Stimulated activated CD4-positive, alpha-beta T cell treated with anti-CD3 and anti-CD28 coated beads, Interleukin-2, amount 100 ng/mL, for 4 hours (primary cell): Measurements from ENCODE around the gene GTSE1.
"Not testable (repeated sequence)": the region's sequence is repeated elsewhere in the genome, so short reads cannot be mapped to it uniquely, and the experiment has no call there.

ENCODE experiments used
- DNase-seq: peaks from one replicate; pipeline ENCODE4 v3.0.0-alpha.2; 2020; ENCODE audit warnings: low read depth

Gene GTSE1

GRCh38 chr22:46296257-46297150 is at the start of gene GTSE1:
TSS of gene GTSE1 (plus strand) at chr22:46296870. CDS start at chr22:46297401, 531 bp downstream.
- peak; percentile 94 for DNase-seq

DNA sequence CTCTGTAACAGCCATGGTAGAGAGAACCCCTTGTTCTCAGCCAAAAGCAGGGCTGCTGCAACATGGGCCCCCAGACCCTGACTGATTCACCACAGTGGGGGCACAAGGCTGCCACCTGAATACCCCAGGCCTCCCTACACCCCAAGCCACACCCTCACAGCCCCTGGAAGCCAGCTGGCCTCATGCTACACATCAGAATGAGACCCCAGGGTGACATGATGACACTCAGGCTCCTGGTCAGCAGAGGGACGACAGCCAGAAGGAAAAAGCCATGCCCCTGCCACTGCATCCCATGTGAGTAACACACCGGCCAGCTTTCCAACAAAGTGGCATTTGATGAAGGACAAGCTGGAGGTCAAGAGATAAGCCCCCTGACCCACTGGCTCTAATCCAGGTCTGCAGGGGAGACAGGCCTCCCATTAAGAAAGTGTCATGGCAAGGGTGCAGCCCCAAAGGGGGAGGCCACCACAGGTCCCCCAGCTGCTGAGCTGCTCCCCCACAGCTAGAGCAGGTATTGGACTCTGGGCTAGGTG is 49.2 kb upstream of the GTSE1 start:
- DNase-seq, result no peak

DNA sequence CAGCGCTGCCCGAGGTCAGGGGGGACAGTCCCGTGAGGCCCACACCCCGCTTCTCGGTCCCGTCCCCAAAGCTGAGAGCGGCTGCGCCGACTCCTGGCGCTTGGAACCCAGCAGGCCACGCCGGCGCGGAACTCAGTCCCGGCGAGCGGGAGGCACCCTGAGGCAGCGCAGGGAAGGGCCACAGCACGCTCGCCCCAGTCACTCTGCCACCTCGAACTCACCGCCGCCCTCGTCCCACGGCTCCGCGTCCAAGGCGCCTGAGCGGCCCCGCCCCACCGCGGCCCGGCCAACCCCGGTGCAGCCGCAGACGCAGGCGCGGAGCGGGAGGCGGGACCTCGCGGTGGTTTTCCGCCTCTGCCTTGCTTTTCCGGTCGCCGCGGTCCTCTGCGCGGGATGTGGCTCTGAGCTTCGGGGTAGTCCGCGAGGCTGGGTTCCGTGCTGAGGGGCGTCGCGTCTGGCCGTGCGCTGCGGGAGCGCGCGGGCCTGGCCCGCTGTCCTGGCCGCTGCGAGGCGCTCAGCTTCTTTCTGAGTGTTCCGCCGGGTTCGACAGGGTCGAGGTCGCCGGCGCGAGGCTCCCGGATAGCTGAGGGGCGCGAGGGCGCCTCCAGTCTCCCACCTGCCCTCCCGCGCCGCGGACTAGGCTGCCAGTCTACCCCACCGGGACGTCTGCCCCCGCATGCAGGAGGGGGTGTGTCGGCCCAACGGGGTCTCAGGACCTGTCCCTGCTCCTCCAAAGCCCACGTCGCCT is 46.5 kb upstream of the GTSE1 start, which contains the start of gene CDPF1:
Gene CDPF1, minus strand, starts transcription at position 259 of the 748 bp plus-strand sequence. CDS start 2,009 bp downstream, outside the sequence.
- DNase-seq, result peak; percentile 89

- no peak for DNase-seq
These were observed 45.9 kb upstream of the GTSE1 start for GRCh38 chr22:46250783-46251125.

GRCh38 chr22:46251266-46251665 is 45.4 kb upstream of the GTSE1 start:
- DNase-seq, result no peak

DNA sequence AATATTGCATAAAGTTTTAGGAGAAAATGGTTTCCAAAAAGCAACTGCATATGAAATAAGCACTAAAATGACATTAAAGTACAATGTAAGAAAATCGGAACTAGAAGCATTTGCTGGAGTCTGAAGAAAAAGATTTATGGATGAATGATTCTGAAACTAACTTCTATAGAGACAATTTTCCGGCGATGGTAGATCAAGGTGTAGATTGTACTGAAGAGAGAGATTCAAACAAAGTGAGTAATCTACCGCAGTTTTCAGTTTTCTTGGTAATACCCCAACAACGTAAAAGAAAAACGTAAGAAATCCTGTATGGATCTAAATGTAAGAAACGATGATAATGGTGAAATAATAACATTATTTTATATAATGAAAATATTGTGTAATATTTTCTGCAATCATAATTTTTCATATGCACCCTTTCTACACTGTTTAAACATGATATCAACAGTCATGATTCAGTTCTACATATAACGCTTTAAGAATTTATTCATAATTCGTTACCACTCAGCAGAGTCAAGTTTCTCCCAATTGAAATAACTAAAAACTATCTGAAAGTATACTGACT is 44.8 kb upstream of the GTSE1 start:
- DNase-seq, result no peak

- no peak for DNase-seq
These were observed 40.2 kb upstream of the GTSE1 start for GRCh38 chr22:46256358-46256958.

GRCh38 chr22:46259374-46259773 is 37.3 kb upstream of the GTSE1 start:
- DNase-seq, result no peak

DNA sequence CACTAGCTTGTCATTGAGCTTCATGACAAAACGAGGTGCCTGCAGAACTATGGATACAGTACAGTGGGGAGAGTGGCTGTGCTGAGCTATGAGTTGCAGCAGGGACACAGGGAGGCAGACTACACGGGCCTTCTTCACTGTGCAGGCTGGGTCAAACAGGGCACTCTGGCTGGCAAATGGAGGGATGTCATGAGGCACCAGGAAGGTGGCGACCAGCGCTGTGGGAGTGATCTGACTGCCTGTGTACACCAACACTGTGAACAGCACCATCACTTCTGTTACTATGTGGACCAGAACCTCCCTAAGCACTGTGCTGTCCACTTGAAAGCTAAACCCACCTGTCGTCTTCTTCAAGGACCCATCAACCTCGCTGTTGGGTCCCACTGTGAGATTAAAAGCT is 36.6 kb upstream of the GTSE1 start:
- no peak for DNase-seq

DNA sequence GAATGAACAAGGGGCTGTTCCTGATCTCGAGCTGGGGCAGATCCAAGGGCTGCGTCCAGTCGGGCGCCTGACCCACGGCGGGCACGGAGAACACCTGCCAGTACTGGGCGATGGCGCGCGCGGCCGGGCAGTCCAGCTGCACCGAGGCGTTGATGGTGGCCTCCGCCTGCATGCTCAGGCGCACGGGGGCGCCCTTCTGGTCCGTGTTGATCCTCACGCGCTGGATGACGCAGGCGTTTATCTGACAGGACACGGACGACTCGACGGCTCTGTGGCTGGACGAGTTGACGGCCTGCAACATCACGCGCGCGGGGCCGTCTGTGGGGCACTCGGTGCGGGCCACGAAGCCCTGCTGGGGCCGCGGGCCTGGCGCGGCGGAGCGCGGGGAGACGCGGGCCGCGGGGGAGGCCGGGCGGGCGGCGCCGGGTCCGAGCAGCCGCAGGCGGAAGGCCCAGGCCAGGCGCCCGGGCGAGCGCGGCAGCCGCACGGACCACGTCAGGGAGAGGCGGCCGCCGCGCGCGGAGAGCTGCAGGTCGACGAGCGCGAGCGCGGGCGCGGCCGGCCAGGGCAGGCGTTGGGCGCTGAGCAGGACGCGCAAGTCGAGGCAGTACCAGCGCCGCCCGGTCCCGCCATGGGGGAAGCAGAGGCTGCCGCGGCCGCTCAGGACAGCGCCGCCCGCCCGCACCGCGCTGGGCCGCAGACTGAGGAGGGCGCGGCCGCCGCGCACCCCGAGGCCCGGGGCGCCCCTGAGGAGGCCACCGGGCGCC is 34.0 kb upstream of the GTSE1 start:
- no peak for DNase-seq

- DNase-seq, result no peak
These were observed 33.5 kb upstream of the GTSE1 start, which contains the start of gene PKDREJ for GRCh38 chr22:46263216-46263590. TSS of gene PKDREJ (minus strand) at chr22:46263343. CDS start at chr22:46263322, 21 bp downstream.

DNA sequence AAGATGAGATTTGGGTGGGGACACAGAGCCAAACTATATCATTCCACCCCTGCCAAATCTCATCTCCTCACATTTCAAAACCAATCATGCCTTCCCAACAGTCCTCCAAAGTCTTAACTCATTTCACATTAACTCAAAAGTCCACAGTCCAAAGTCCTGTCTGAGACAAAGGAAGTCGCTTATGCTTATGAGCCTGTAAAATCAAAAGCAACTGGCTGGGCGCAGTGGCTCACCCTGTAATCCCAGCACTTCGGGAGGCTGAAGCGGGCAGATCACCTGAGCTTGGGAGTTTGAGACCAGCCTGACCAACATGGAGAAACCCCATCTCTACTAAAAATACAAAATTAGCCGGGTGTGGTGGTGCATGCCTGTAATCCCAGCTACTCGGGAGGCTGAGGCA is 32.1 kb upstream of the GTSE1 start:
- not testable (repeated sequence) for DNase-seq

- DNase-seq, result not testable (repeated sequence)
These were observed 31.0 kb upstream of the GTSE1 start for GRCh38 chr22:46265627-46266026.

- DNase-seq, result peak; percentile 22
These were observed 29.0 kb upstream of the GTSE1 start, which contains the start of gene TTC38 for GRCh38 chr22:46267431-46268279. TSS of gene TTC38 (plus strand) at chr22:46268008. CDS start at chr22:46268040, 32 bp downstream.

- DNase-seq, result no peak
These were observed 27.1 kb upstream of the GTSE1 start for GRCh38 chr22:46269564-46269963.

DNA sequence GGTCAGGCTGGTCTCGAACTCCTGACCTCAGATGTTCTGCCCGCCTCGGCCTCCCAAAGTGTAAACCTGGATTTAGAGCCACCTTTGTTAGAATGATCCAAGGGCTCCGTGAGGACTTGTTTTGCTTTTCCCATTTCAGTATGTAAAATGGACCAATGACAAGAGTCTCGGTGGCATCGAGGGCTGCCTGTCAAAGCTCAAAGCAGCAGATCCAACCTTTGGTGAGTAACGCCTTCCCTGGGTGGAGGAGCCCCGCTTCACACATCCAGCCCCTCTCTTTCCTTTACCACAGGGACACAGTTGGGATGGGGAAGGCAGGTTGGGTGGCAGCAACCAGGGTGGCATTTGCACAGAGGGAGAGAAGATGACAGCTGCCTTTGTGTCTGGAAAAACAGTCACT is 24.5 kb upstream of the GTSE1 start:
- DNase-seq, result no peak

GRCh38 chr22:46272762-46273431 is 23.8 kb upstream of the GTSE1 start:
- no peak for DNase-seq

- DNase-seq, result no peak
These were observed 23.1 kb upstream of the GTSE1 start for GRCh38 chr22:46273432-46274148.

- DNase-seq, result no peak
These were observed 22.3 kb upstream of the GTSE1 start for GRCh38 chr22:46274381-46274780.
